ENCODE results near the gene TGFBR3.

Gene TGFBR3

GRCh38 chr1:91760512-91760911, 125.4 kb downstream of the TGFBR3 start:
- no peak overlapping the region for H3K4me3 ChIP-seq (ENCODE audit: control insufficient read depth, low read depth, low read length)
- TF ChIP-seq, protein P1, sequence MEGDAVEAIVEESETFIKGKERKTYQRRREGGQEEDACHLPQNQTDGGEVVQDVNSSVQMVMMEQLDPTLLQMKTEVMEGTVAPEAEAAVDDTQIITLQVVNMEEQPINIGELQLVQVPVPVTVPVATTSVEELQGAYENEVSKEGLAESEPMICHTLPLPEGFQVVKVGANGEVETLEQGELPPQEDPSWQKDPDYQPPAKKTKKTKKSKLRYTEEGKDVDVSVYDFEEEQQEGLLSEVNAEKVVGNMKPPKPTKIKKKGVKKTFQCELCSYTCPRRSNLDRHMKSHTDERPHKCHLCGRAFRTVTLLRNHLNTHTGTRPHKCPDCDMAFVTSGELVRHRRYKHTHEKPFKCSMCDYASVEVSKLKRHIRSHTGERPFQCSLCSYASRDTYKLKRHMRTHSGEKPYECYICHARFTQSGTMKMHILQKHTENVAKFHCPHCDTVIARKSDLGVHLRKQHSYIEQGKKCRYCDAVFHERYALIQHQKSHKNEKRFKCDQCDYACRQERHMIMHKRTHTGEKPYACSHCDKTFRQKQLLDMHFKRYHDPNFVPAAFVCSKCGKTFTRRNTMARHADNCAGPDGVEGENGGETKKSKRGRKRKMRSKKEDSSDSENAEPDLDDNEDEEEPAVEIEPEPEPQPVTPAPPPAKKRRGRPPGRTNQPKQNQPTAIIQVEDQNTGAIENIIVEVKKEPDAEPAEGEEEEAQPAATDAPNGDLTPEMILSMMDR (IDR thresholded peaks at IDR 0.05; ENCODE audit: control insufficient read depth, insufficient read depth, low read depth, low read length, missing control alignments) = no peak
- no peak for DNase-seq (ENCODE audit: low read depth)

DNA sequence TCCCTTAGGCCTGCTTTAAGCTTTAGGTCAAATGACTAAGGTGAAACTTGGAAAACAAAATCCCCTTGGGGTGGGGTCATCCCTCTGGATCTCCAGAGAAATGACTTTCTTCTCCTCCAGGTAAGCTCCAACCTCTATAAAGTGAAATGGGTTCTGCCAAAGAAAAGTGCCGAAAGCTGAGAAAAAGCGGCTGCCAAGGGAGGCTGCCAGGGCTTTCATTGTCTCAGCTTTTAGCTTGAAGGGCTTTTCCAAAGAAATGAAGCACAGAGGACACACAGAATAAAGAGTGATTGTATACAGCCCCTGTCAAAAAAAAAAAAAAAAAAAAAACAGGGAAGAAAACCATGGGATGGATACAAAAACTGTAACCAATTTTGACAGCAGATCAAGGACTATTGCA, 126.9 kb downstream of the TGFBR3 start:
- TF ChIP-seq, protein P1 (IDR thresholded peaks at IDR 0.05; ENCODE audit: control insufficient read depth, insufficient read depth, low read depth, low read length, missing control alignments) = no peak
- no peak for DNase-seq (ENCODE audit: low read depth)
- no peak overlapping the region for H3K4me3 ChIP-seq (ENCODE audit: control insufficient read depth, low read depth, low read length)

DNA sequence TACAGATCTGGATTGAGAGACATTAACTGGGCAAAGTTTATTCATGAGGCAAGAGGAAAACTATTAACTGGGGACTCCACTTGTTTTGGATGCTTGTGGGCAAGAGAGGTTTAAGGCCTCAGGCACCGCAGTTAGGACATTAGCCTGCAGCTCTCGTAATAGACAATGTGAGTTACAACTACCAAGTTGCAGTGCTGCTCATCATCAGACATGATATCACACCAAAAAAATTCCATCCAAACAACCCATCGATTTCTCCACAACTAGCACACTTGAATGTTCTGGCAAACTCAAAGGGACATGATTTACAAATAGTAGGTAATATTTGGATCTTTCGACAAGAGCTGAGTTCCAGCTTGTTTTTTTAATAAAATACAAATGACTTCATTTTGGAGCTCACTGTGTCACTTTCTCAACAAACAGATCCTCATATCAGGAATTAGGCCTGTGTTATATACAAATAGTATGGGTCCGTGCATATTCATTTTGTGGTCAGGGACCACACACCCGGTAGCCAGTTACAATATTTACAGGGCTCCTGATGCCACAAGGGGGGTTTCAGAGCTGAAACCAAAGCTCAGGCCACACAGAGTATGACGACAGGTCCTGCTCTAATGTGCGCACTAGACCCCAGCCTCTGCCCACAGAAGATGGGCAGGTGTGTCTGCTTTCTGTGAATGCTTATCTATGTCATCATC, 128.0 kb downstream of the TGFBR3 start:
- DNase-seq (ENCODE audit: low read depth) = peak; percentile 74
- TF ChIP-seq, protein P1 (IDR thresholded peaks at IDR 0.05; ENCODE audit: control insufficient read depth, insufficient read depth, low read depth, low read length, missing control alignments) = no peak

GRCh38 chr1:91755702-91756287, 130.2 kb downstream of the TGFBR3 start:
- TF ChIP-seq, protein P1 (IDR thresholded peaks at IDR 0.05; ENCODE audit: control insufficient read depth, insufficient read depth, low read depth, low read length, missing control alignments) = no peak
- no peak overlapping the region for H3K4me3 ChIP-seq (ENCODE audit: control insufficient read depth, low read depth, low read length)
- no peak for DNase-seq (ENCODE audit: low read depth)

More for the DNA sequence above, 128.0 kb downstream of the TGFBR3 start:
- H3K4me3 ChIP-seq (ENCODE audit: control insufficient read depth, low read depth, low read length) = no peak overlapping the region

- TF ChIP-seq, protein P1 (IDR thresholded peaks at IDR 0.05; ENCODE audit: control insufficient read depth, insufficient read depth, low read depth, low read length, missing control alignments) = no peak
- no peak overlapping the region for H3K4me3 ChIP-seq (ENCODE audit: control insufficient read depth, low read depth, low read length)
- DNase-seq (ENCODE audit: low read depth) = peak; percentile 57
Measured at GRCh38 chr1:91754816-91755580, 131.0 kb downstream of the TGFBR3 start.

DNA sequence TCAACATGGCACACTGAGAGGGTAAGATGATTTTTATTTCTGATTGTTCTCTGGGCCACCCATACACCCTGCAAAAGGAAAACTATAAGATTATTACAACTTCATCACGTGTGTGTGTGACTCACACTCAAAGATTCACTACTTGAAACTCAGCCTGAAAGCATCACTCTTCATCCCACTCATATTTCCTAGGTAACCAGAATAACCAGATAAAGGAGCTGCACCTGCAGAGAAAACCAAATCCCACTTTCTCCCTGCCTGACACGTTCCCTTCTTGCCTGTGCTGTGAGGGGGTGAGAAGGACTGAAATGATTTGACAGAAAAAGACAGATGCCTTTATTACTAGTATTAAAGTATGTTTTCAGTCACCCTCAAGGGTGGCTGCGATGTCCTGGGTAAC, 131.6 kb downstream of the TGFBR3 start:
- no peak for DNase-seq (ENCODE audit: low read depth)
- TF ChIP-seq, protein P1 (IDR thresholded peaks at IDR 0.05; ENCODE audit: control insufficient read depth, insufficient read depth, low read depth, low read length, missing control alignments) = no peak
- H3K4me3 ChIP-seq (ENCODE audit: control insufficient read depth, low read depth, low read length) = no peak overlapping the region

Measured in AG09309 (cell line).